MM.1S (cell line): ENCODE data around the gene DGKG.

Source experiments
- DNase-seq: peaks from one replicate; pipeline ENCODE4 v3.0.0-alpha.2; 2015
- H2AFZ ChIP-seq: fragments of 300-600 bp; sonication (generic); 2 replicates; pipeline ENCODE4 v1.6.0; 2016; ENCODE audit warnings: antibody characterized with exemption, low read length
- H3F3A ChIP-seq: fragments of 300-600 bp; sonication (generic); 2 replicates; pipeline ENCODE4 v1.6.1; 2016; ENCODE audit warnings: mild to moderate bottlenecking, antibody characterized with exemption, low read length, moderate library complexity, mixed read lengths; ENCODE audit not compliant: insufficient read depth
- H3K27ac ChIP-seq: fragments of 300-600 bp; sonication (generic); 2 replicates; pipeline ENCODE4 v1.5.1; 2016; ENCODE audit warnings: mild to moderate bottlenecking, low read length
- H3K27me3 ChIP-seq: fragments of 300-600 bp; sonication (generic); replicated peaks from 2 replicates; pipeline ENCODE4 v1.6.0; 2016; ENCODE audit warnings: low read length; ENCODE audit not compliant: insufficient read depth
- H3K36me3 ChIP-seq: fragments of 300-600 bp; sonication (generic); replicated peaks from 2 replicates; pipeline ENCODE4 v1.6.1; 2016; ENCODE audit warnings: mild to moderate bottlenecking, low read length, mixed read lengths; ENCODE audit not compliant: insufficient read depth
- H3K4me1 ChIP-seq: fragments of 300-600 bp; sonication (generic); 2 replicates; pipeline ENCODE4 v1.6.1; 2016; ENCODE audit warnings: low read length, mixed read lengths
- H3K4me2 ChIP-seq: fragments of 300-600 bp; sonication (generic); 2 replicates; pipeline ENCODE4 v1.6.0; 2016; ENCODE audit warnings: low read depth, low read length
- H3K4me3 ChIP-seq: fragments of 300-600 bp; sonication (generic); 2 replicates; pipeline ENCODE4 v1.5.1; 2016; ENCODE audit warnings: low read length, mixed read lengths
- H3K79me2 ChIP-seq: fragments of 300-600 bp; sonication (generic); 2 replicates; pipeline ENCODE4 v1.6.1; 2016; ENCODE audit warnings: mixed run types, low read length, mixed read lengths
- H3K9ac ChIP-seq: fragments of 300-600 bp; sonication (generic); 2 replicates; pipeline ENCODE4 v1.6.1; 2016; ENCODE audit warnings: low read length, mixed read lengths
- H3K9me2 ChIP-seq: fragments of 300-600 bp; sonication (generic); replicated peaks from 2 replicates; pipeline ENCODE4 v1.6.1; 2016; ENCODE audit warnings: mild to moderate bottlenecking, low read length, mixed read lengths; ENCODE audit not compliant: insufficient read depth
- H3K9me3 ChIP-seq: fragments of 300-600 bp; sonication (generic); replicated peaks from 2 replicates; pipeline ENCODE4 v1.6.1; 2016; ENCODE audit warnings: mild to moderate bottlenecking, low read length, mixed read lengths; ENCODE audit not compliant: insufficient read depth
- H4K20me1 ChIP-seq: fragments of 300-600 bp; sonication (generic); 2 replicates; pipeline ENCODE4 v1.6.1; 2016; ENCODE audit warnings: mild to moderate bottlenecking, low read length, moderate library complexity, mixed read lengths; ENCODE audit not compliant: insufficient read depth
- CTCF ChIP-seq: fragments of 300-600 bp; sonication (generic); IDR thresholded peaks from 2 replicates; pipeline ENCODE4 v1.5.1; 2016; ENCODE audit warnings: antibody characterized with exemption, low read length, mixed read lengths
- EZH2 ChIP-seq: fragments of 300-600 bp; sonication (generic); optimal IDR thresholded peaks from 2 replicates; pipeline ENCODE3; 2017; ENCODE audit warnings: low read depth, mild to moderate bottlenecking, antibody characterized with exemption, low read length, mixed read lengths
- EZH2phosphoT487 ChIP-seq: fragments of 300-600 bp; sonication (generic); IDR thresholded peaks from 2 replicates; pipeline ENCODE4 v1.6.1; 2018; ENCODE audit warnings: antibody characterized with exemption, low read length

The DGKG gene

GRCh38 chr3:186154641-186155040 lies 207.4 kb downstream of the DGKG start:
- no peak overlapping the region for H3K4me2 ChIP-seq
- H3K4me1 ChIP-seq, result peaks cover 17% of the 10 kb centered on the region
- DNase-seq, result no peak
- H4K20me1 ChIP-seq, result no peaks in the 10 kb centered on the region
- H3K4me3 ChIP-seq, result no peak overlapping the region
- no peaks in the 10 kb centered on the region for H3K36me3 ChIP-seq
- no peaks in the 10 kb centered on the region for H3K79me2 ChIP-seq
- H3K27me3 ChIP-seq, result no peaks in the 10 kb centered on the region
- no peak for TF ChIP-seq EZH2
- TF ChIP-seq CTCF, result no peak
- no peak for TF ChIP-seq EZH2phosphoT487
- H3K9me2 ChIP-seq, result no peaks in the 10 kb centered on the region
- no peak overlapping the region for H3K9ac ChIP-seq
- no peak overlapping the region for H2AFZ ChIP-seq
- H3F3A ChIP-seq, result peaks cover 15% of the 10 kb centered on the region
- no peaks in the 10 kb centered on the region for H3K9me3 ChIP-seq
- no peak overlapping the region for H3K27ac ChIP-seq

- no peak for TF ChIP-seq EZH2phosphoT487
- TF ChIP-seq EZH2, result no peak
- TF ChIP-seq CTCF, result no peak
These were observed 209.1 kb downstream of the DGKG start for GRCh38 chr3:186152889-186153292.

GRCh38 chr3:186152361-186152798 lies 209.7 kb downstream of the DGKG start:
- Histone ChIP-seq H3K4me1 (peaks cover 17% of the 10 kb centered on the region), H3K27ac (peak overlapping the region; percentile 85), H3F3A (peaks cover 15% of the 10 kb centered on the region), H3K36me3 (no peaks in the 10 kb centered on the region), H3K27me3 (no peaks in the 10 kb centered on the region), H3K9ac (peak overlapping the region; percentile 46), H3K4me3 (peak overlapping the region; percentile 37; the same call in 1 of the 2 replicates), H3K9me3 (no peaks in the 10 kb centered on the region), H3K4me2 (peak overlapping the region; percentile 66), H4K20me1 (no peaks in the 10 kb centered on the region), H3K79me2 (no peaks in the 10 kb centered on the region), H2AFZ (peak overlapping the region; percentile 45), H3K9me2 (no peaks in the 10 kb centered on the region)
- no peak for DNase-seq
- no peak for TF ChIP-seq EZH2
- no peak for TF ChIP-seq EZH2phosphoT487
- TF ChIP-seq CTCF, result no peak

More at GRCh38 chr3:186152889-186153292, 209.1 kb downstream of the DGKG start:
- Histone ChIP-seq H3K4me3 (peak overlapping the region; percentile 8; the same call in 1 of the 2 replicates), H4K20me1 (no peaks in the 10 kb centered on the region), H3K79me2 (no peaks in the 10 kb centered on the region), H3K27me3 (no peaks in the 10 kb centered on the region), H3K9me2 (no peaks in the 10 kb centered on the region), H3K36me3 (no peaks in the 10 kb centered on the region), H2AFZ (peak overlapping the region; percentile 2; the same call in 1 of the 2 replicates), H3K4me1 (peaks cover 17% of the 10 kb centered on the region), H3K9ac (peak overlapping the region; percentile 46), H3K9me3 (no peaks in the 10 kb centered on the region), H3K27ac (peak overlapping the region; percentile 85), H3K4me2 (peak overlapping the region; percentile 66), H3F3A (peaks cover 15% of the 10 kb centered on the region)
- DNase-seq, result peak; percentile 70
